HL-60 (cell line): ENCODE data around the gene FES.

Experiments used
- CTCF ChIP-seq: IDR thresholded peaks from one replicate; pipeline ENCODE4 v1.5.1; 2011; ENCODE audit warnings: low read length, control low read depth, inconsistent platforms; ENCODE audit not compliant: insufficient read depth
- GABPA ChIP-seq: IDR thresholded peaks from 2 replicates; pipeline ENCODE4 v1.6.1; 2012; ENCODE audit warnings: low read depth
- POLR2AphosphoS5 ChIP-seq: IDR thresholded peaks from 2 replicates; pipeline ENCODE4 v1.6.1; 2012; ENCODE audit warnings: low read depth

DNA sequence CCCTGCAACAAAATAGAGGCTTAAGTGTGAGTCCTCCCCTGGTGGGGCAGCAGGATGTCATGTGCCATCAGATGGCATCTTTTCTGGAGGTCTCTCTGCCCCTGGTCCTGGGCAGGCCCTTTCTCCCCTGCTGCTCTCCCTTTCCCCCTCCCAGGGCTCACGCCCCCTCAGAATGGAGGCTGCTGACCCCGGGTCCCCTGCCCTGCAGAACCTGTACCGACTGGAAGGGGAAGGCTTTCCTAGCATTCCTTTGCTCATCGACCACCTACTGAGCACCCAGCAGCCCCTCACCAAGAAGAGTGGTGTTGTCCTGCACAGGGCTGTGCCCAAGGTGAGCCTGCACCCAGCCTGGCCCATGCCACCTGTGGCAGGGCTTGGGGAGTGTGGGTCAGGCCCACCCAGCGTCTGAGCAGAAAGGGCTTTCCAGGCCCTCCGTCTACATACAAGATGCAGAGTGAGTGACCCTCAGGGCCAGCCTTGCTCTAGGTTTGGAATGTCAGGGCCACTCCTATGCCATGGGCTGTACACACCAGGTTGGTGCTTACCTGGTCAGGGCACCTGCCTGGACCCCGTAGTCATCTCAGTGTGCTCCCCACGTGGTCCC lies 7.1 kb downstream of the FES start:
- TF ChIP-seq CTCF (no peak), POLR2AphosphoS5 (no peak), GABPA (no peak)
